MM.1S (cell line): ENCODE data around the gene TMED6.
"Not testable (repeated sequence)": the region's sequence is repeated elsewhere in the genome, so short reads cannot be mapped to it uniquely, and the experiment has no call there.

ENCODE experiments used
- DNase-seq: peaks from one replicate; pipeline ENCODE4 v3.0.0-alpha.2; 2015
- H2AFZ ChIP-seq: fragments of 300-600 bp; sonication (generic); 2 replicates; pipeline ENCODE4 v1.6.0; 2016; ENCODE audit warnings: antibody characterized with exemption, low read length
- H3F3A ChIP-seq: fragments of 300-600 bp; sonication (generic); 2 replicates; pipeline ENCODE4 v1.6.1; 2016; ENCODE audit warnings: mild to moderate bottlenecking, antibody characterized with exemption, low read length, moderate library complexity, mixed read lengths; ENCODE audit not compliant: insufficient read depth
- H3K27ac ChIP-seq: fragments of 300-600 bp; sonication (generic); 2 replicates; pipeline ENCODE4 v1.5.1; 2016; ENCODE audit warnings: mild to moderate bottlenecking, low read length
- H3K27me3 ChIP-seq: fragments of 300-600 bp; sonication (generic); replicated peaks from 2 replicates; pipeline ENCODE4 v1.6.0; 2016; ENCODE audit warnings: low read length; ENCODE audit not compliant: insufficient read depth
- H3K36me3 ChIP-seq: fragments of 300-600 bp; sonication (generic); replicated peaks from 2 replicates; pipeline ENCODE4 v1.6.1; 2016; ENCODE audit warnings: mild to moderate bottlenecking, low read length, mixed read lengths; ENCODE audit not compliant: insufficient read depth
- H3K4me1 ChIP-seq: fragments of 300-600 bp; sonication (generic); 2 replicates; pipeline ENCODE4 v1.6.1; 2016; ENCODE audit warnings: low read length, mixed read lengths
- H3K4me2 ChIP-seq: fragments of 300-600 bp; sonication (generic); 2 replicates; pipeline ENCODE4 v1.6.0; 2016; ENCODE audit warnings: low read depth, low read length
- H3K4me3 ChIP-seq: fragments of 300-600 bp; sonication (generic); 2 replicates; pipeline ENCODE4 v1.5.1; 2016; ENCODE audit warnings: low read length, mixed read lengths
- H3K79me2 ChIP-seq: fragments of 300-600 bp; sonication (generic); 2 replicates; pipeline ENCODE4 v1.6.1; 2016; ENCODE audit warnings: mixed run types, low read length, mixed read lengths
- H3K9ac ChIP-seq: fragments of 300-600 bp; sonication (generic); 2 replicates; pipeline ENCODE4 v1.6.1; 2016; ENCODE audit warnings: low read length, mixed read lengths
- H3K9me2 ChIP-seq: fragments of 300-600 bp; sonication (generic); replicated peaks from 2 replicates; pipeline ENCODE4 v1.6.1; 2016; ENCODE audit warnings: mild to moderate bottlenecking, low read length, mixed read lengths; ENCODE audit not compliant: insufficient read depth
- H3K9me3 ChIP-seq: fragments of 300-600 bp; sonication (generic); replicated peaks from 2 replicates; pipeline ENCODE4 v1.6.1; 2016; ENCODE audit warnings: mild to moderate bottlenecking, low read length, mixed read lengths; ENCODE audit not compliant: insufficient read depth
- H4K20me1 ChIP-seq: fragments of 300-600 bp; sonication (generic); 2 replicates; pipeline ENCODE4 v1.6.1; 2016; ENCODE audit warnings: mild to moderate bottlenecking, low read length, moderate library complexity, mixed read lengths; ENCODE audit not compliant: insufficient read depth
- EZH2 ChIP-seq: fragments of 300-600 bp; sonication (generic); optimal IDR thresholded peaks from 2 replicates; pipeline ENCODE3; 2017; ENCODE audit warnings: low read depth, mild to moderate bottlenecking, antibody characterized with exemption, low read length, mixed read lengths
- EZH2phosphoT487 ChIP-seq: fragments of 300-600 bp; sonication (generic); IDR thresholded peaks from 2 replicates; pipeline ENCODE4 v1.6.1; 2018; ENCODE audit warnings: antibody characterized with exemption, low read length
- TF ChIP-seq, protein P1 (sequence below): fragments of 300-600 bp; sonication (generic); IDR thresholded peaks from 2 replicates; pipeline ENCODE4 v1.5.1; 2016; ENCODE audit warnings: antibody characterized with exemption, low read length, mixed read lengths

Gene TMED6

DNA sequence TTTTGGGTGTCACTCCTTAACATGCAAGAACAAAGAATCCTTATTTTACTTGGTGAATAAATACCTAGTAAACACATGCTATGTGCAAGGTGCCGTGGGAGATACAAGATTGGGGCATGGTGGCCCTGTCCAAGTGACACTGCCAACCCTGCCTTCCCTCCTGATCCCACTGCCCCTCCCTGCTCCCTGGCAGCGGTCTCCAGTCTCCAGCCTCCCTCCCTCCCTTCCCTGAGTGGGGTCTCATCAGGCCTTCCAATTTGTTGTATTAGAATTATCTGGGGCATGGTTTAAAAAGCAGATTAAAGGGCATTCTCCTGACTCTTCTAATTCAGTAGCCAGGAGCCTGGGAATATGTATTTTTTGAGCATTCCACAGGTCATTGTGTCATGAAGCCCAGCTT, 12.5 kb upstream of the TMED6 start:
- Histone ChIP-seq H3K9ac (no peak overlapping the region), H3K9me2 (no peaks in the 10 kb centered on the region), H3K79me2 (no peaks in the 10 kb centered on the region), H3K27me3 (no peaks in the 10 kb centered on the region), H3K4me1 (no peaks in the 10 kb centered on the region), H3K27ac (no peak overlapping the region), H3K36me3 (peaks cover 3% of the 10 kb centered on the region; the same call in 1 of the 2 replicates), H2AFZ (no peak overlapping the region), H3K4me3 (no peak overlapping the region), H3F3A (no peaks in the 10 kb centered on the region), H4K20me1 (no peaks in the 10 kb centered on the region), H3K9me3 (no peaks in the 10 kb centered on the region), H3K4me2 (no peak overlapping the region)
- no peak for DNase-seq
- TF ChIP-seq EZH2phosphoT487 (no peak), EZH2 (no peak)
- TF ChIP-seq, protein P1, sequence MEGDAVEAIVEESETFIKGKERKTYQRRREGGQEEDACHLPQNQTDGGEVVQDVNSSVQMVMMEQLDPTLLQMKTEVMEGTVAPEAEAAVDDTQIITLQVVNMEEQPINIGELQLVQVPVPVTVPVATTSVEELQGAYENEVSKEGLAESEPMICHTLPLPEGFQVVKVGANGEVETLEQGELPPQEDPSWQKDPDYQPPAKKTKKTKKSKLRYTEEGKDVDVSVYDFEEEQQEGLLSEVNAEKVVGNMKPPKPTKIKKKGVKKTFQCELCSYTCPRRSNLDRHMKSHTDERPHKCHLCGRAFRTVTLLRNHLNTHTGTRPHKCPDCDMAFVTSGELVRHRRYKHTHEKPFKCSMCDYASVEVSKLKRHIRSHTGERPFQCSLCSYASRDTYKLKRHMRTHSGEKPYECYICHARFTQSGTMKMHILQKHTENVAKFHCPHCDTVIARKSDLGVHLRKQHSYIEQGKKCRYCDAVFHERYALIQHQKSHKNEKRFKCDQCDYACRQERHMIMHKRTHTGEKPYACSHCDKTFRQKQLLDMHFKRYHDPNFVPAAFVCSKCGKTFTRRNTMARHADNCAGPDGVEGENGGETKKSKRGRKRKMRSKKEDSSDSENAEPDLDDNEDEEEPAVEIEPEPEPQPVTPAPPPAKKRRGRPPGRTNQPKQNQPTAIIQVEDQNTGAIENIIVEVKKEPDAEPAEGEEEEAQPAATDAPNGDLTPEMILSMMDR, result no peak

DNA sequence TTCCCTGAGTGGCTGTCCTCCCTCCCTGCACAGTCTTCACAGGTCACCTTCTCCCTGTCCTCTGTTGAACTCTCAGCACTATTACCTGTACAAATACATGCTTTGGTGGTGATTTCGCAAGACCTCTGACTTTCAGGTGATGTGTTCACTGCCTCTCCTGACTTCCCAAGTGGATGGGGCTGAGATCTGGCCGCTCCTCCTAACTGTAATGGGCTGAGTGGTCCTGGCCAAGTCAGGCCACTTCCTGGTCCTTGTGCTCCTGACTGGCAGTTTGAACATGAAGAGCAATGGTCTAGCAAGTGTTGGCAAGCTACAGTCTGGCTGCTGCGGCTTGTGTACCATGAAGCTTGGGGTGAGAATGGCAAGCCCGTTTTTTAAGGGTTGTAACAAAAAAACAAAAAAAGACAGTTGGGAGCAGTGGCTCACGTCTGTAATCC, 11.7 kb upstream of the TMED6 start:
- Histone ChIP-seq H3K27ac (no peak overlapping the region), H3K4me2 (no peak overlapping the region), H4K20me1 (no peaks in the 10 kb centered on the region), H3K36me3 (peaks cover 3% of the 10 kb centered on the region; the same call in 1 of the 2 replicates), H3K9me3 (no peaks in the 10 kb centered on the region), H3K9me2 (no peaks in the 10 kb centered on the region), H3K9ac (no peak overlapping the region), H3F3A (no peaks in the 10 kb centered on the region), H3K79me2 (no peaks in the 10 kb centered on the region), H3K4me3 (no peak overlapping the region), H2AFZ (no peak overlapping the region), H3K27me3 (no peaks in the 10 kb centered on the region), H3K4me1 (no peaks in the 10 kb centered on the region)
- TF ChIP-seq, protein P1, result no peak
- TF ChIP-seq EZH2phosphoT487, result no peak
- TF ChIP-seq EZH2, result no peak
- no peak for DNase-seq

- not testable (repeated sequence) for H3K79me2 ChIP-seq, H3K4me1 ChIP-seq, DNase-seq
These were observed 8.5 kb upstream of the TMED6 start for GRCh38 chr16:69360070-69360469.

DNA sequence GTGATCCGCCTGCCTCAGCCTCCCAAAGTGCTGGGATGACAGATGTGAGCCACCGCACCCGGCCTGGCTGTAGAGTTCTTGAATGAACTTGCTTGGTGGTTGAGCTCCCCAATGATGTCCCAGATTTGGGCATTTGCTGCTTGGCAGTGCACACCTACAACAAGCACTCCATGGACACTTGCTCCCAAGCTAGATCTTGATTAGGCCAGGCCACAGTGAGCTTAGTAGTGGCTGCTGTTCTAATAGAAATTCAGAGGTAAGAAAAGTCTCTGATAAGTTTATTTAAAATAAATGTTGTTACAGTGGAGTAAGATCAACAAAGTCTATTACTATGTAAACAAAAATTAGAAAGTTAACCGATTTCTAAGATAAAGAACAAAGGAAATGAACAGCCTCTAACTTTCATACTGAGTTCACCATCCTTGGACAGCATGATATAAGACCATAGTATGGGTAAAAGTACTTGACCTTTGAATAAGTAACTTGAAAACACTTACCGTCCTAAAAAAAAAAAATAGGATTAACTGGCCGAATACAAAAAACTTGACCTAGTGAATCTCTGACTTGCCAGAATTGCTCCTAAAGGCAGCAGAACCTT, 951 bp downstream of the TMED6 start:
- Histone ChIP-seq H3K27me3 (no peaks in the 10 kb centered on the region), H3K9me3 (no peaks in the 10 kb centered on the region), H3K9me2 (no peaks in the 10 kb centered on the region), H3K9ac (no peak overlapping the region), H3K4me1 (no peaks in the 10 kb centered on the region), H4K20me1 (no peaks in the 10 kb centered on the region), H3K36me3 (0 out of 2 replicates have a peak, but pooled peaks cover 3% of the 10 kb centered on the region), H3K79me2 (no peaks in the 10 kb centered on the region), H3K4me2 (no peak overlapping the region), H3K27ac (no peak overlapping the region), H3F3A (0 out of 2 replicates have a peak, but pooled peaks cover 5% of the 10 kb centered on the region), H2AFZ (no peak overlapping the region), H3K4me3 (no peak overlapping the region)
- TF ChIP-seq EZH2, result no peak
- TF ChIP-seq, protein P1, result no peak
- TF ChIP-seq EZH2phosphoT487, result no peak
- no peak for DNase-seq

More at GRCh38 chr16:69360070-69360469, 8.5 kb upstream of the TMED6 start:
- not testable (repeated sequence) for H3K4me3 ChIP-seq, H3F3A ChIP-seq, H3K27me3 ChIP-seq, H2AFZ ChIP-seq, H3K4me2 ChIP-seq, H3K9ac ChIP-seq, H3K27ac ChIP-seq, H3K9me3 ChIP-seq, H3K9me2 ChIP-seq, H4K20me1 ChIP-seq, H3K36me3 ChIP-seq
